IMR-90 (cell line): Measurements from ENCODE around the gene NKAPL. TPM values are rescaled to one million over a fixed set of nuclear protein-coding genes. Genes with fewer than 3 reads are reported as not detected.

Experiments
- ATAC-seq: fragments of 200-7000 bp; cut with Tn5 transposase; 2 replicates; pipeline ENCODE4 v1.9.1; 2020; ENCODE audit warnings: low read depth, mild to moderate bottlenecking, moderate library complexity
- BruUV-seq: library from RNA; stranded (reverse); fragments of 400-500 nt; replicated peaks from 2 replicates; lab custom pipeline; 2021; lab: Mats Ljungman, UMichigan
- CTCF ChIA-PET: fragments of 300-600 bp; formaldehyde crosslinking; extraction: SDS; loops from one replicate; lab custom pipeline; 2021; ENCODE audit warnings: antibody characterized with exemption; lab: Yijun Ruan, JAX
- POLR2A ChIA-PET: fragments of 300-600 bp; sonication (Branson Sonifier 250); formaldehyde crosslinking; loops from one replicate; lab custom pipeline; 2022; ENCODE audit warnings: antibody characterized with exemption; ENCODE audit not compliant: unreplicated experiment; lab: Charles Lee
- DNase-seq: peaks from one replicate; pipeline ENCODE4 v3.0.0; 2013
- H2AFZ ChIP-seq: replicated peaks from 2 replicates; pipeline ENCODE3; 2013; ENCODE audit warnings: low read length, mild to moderate bottlenecking; ENCODE audit not compliant: poor library complexity
- H2AK5ac ChIP-seq: 2 replicates; pipeline ENCODE4 v1.6.1; 2013; ENCODE audit warnings: low read depth, low read length, inconsistent platforms
- H2AK9ac ChIP-seq: replicated peaks from 2 replicates; pipeline ENCODE3; 2013; ENCODE audit warnings: mild to moderate bottlenecking, low read depth, low read length, moderate library complexity; ENCODE audit not compliant: poor library complexity
- H2BK120ac ChIP-seq: 2 replicates; pipeline ENCODE4 v1.6.1; 2013; ENCODE audit warnings: low read depth, low read length, inconsistent platforms
- H2BK15ac ChIP-seq: 3 replicates; pipeline ENCODE4 v1.6.1; 2013; ENCODE audit warnings: low read depth, low read length, inconsistent platforms
- H2BK20ac ChIP-seq: 2 replicates; pipeline ENCODE4 v1.6.1; 2013; ENCODE audit warnings: low read depth, mild to moderate bottlenecking, inconsistent platforms, low read length, moderate library complexity
- H2BK5ac ChIP-seq: 2 replicates; pipeline ENCODE4 v1.6.1; 2013; ENCODE audit warnings: mild to moderate bottlenecking, low read depth, low read length, inconsistent platforms; ENCODE audit not compliant: poor library complexity, severe bottlenecking
- H3K14ac ChIP-seq: replicated peaks from 2 replicates; pipeline ENCODE4 v1.6.1; 2013; ENCODE audit warnings: low read depth, low read length, inconsistent platforms
- H3K18ac ChIP-seq: 2 replicates; pipeline ENCODE4 v1.6.1; 2013; ENCODE audit warnings: low read depth, low read length, control low read depth
- H3K23ac ChIP-seq: 2 replicates; pipeline ENCODE4 v1.6.1; 2013; ENCODE audit warnings: low read depth, low read length, inconsistent platforms
- H3K27ac ChIP-seq: 2 replicates; pipeline ENCODE4 v1.5.1; 2013; ENCODE audit warnings: mild to moderate bottlenecking, control low read depth, low read length; ENCODE audit not compliant: insufficient read depth
- H3K27me3 ChIP-seq: 2 replicates; pipeline ENCODE4 v1.6.1; 2013; ENCODE audit warnings: low read length; ENCODE audit not compliant: control insufficient read depth, insufficient read depth
- H3K36me3 ChIP-seq: 2 replicates; pipeline ENCODE4 v1.6.1; 2013; ENCODE audit warnings: low read length, mixed read lengths; ENCODE audit not compliant: control insufficient read depth, insufficient read depth
- H3K4ac ChIP-seq: 2 replicates; pipeline ENCODE4 v1.6.1; 2013; ENCODE audit warnings: low read depth, low read length, inconsistent platforms
- H3K4me1 ChIP-seq: 2 replicates; pipeline ENCODE4 v1.6.1; 2013; ENCODE audit warnings: low read length, mixed read lengths; ENCODE audit not compliant: control insufficient read depth, insufficient read depth
- H3K4me2 ChIP-seq: 2 replicates; pipeline ENCODE4 v1.6.1; 2013; ENCODE audit warnings: low read depth, mild to moderate bottlenecking, control low read depth, low read length, moderate library complexity
- H3K4me3 ChIP-seq: 2 replicates; pipeline ENCODE4 v1.5.1; 2013; ENCODE audit warnings: low read depth, mild to moderate bottlenecking, control low read depth, low read length, moderate library complexity; ENCODE audit not compliant: insufficient read depth
- H3K56ac ChIP-seq: 2 replicates; pipeline ENCODE4 v1.6.1; 2013; ENCODE audit warnings: low read length, inconsistent platforms; ENCODE audit not compliant: insufficient read depth; ENCODE audit errors: extremely low read depth
- H3K79me1 ChIP-seq, 2 experiments: 2 replicates each; pipeline ENCODE4 v1.6.1; 2013; ENCODE audit warnings: low read length in 2 of 2, inconsistent platforms in 1 of 2, low read depth in 1 of 2
- H3K9ac ChIP-seq: 2 replicates; pipeline ENCODE4 v1.6.1; 2013; ENCODE audit warnings: low read depth, low read length, control low read depth
- H3K9me1 ChIP-seq: 2 replicates; pipeline ENCODE4 v1.6.1; 2013; ENCODE audit warnings: low read length, inconsistent platforms; ENCODE audit not compliant: insufficient read depth
- H3K9me3 ChIP-seq: 2 replicates; pipeline ENCODE4 v1.6.1; 2013; ENCODE audit warnings: low read length; ENCODE audit not compliant: control insufficient read depth, insufficient read depth
- H4K20me1 ChIP-seq: 2 replicates; pipeline ENCODE4 v1.6.1; 2013; ENCODE audit warnings: low read length, inconsistent platforms; ENCODE audit not compliant: insufficient read depth
- H4K5ac ChIP-seq: 2 replicates; pipeline ENCODE4 v1.6.1; 2013; ENCODE audit warnings: mild to moderate bottlenecking, low read depth, low read length, control low read depth
- H4K8ac ChIP-seq, 2 experiments: 2 replicates each; pipeline ENCODE4 v1.6.1; 2013; ENCODE audit warnings: low read depth in 2 of 2, low read length in 2 of 2, control low read depth in 1 of 2, inconsistent platforms in 1 of 2
- H4K91ac ChIP-seq: 2 replicates; pipeline ENCODE4 v1.6.1; 2013; ENCODE audit warnings: low read depth, low read length, inconsistent platforms; ENCODE audit not compliant: insufficient read depth
- BHLHE40 ChIP-seq: fragments of 150-350 bp; IDR thresholded peaks from 2 replicates; pipeline ENCODE4 v1.6.1; 2016; ENCODE audit warnings: mild to moderate bottlenecking, low read depth, low read length
- CEBPB ChIP-seq: IDR thresholded peaks from 2 replicates; pipeline ENCODE4 v1.6.1; 2012; ENCODE audit warnings: low read depth, low read length, improper control_type of control experiment
- CHD1 ChIP-seq: IDR thresholded peaks from 2 replicates; pipeline ENCODE4 v1.6.1; 2012; ENCODE audit warnings: low read depth, low read length, improper control_type of control experiment
- FOS ChIP-seq: fragments of 150-350 bp; IDR thresholded peaks from 2 replicates; pipeline ENCODE4 v1.6.1; 2016; ENCODE audit warnings: low read depth, low read length
- MAFK ChIP-seq: IDR thresholded peaks from 2 replicates; pipeline ENCODE4 v1.6.1; 2012; ENCODE audit warnings: low read depth, low read length, improper control_type of control experiment
- MAZ ChIP-seq: IDR thresholded peaks from 2 replicates; pipeline ENCODE4 v1.6.1; 2012; ENCODE audit warnings: low read depth, mild to moderate bottlenecking, low read length, improper control_type of control experiment, moderate library complexity, borderline replicate concordance
- MXI1 ChIP-seq: IDR thresholded peaks from 2 replicates; pipeline ENCODE4 v1.6.1; 2012; ENCODE audit warnings: low read depth, mild to moderate bottlenecking, low read length, moderate library complexity, borderline replicate concordance
- NFE2L2 ChIP-seq: fragments of 150-350 bp; IDR thresholded peaks from 2 replicates; pipeline ENCODE4 v1.6.1; 2016; ENCODE audit warnings: low read depth, mild to moderate bottlenecking, low read length
- POLR2A ChIP-seq: IDR thresholded peaks from 2 replicates; pipeline ENCODE4 v1.6.1; 2012; ENCODE audit warnings: mild to moderate bottlenecking, low read depth, low read length
- RAD21 ChIP-seq: IDR thresholded peaks from 2 replicates; pipeline ENCODE4 v1.6.1; 2012; ENCODE audit warnings: low read length, improper control_type of control experiment
- RCOR1 ChIP-seq: IDR thresholded peaks from 2 replicates; pipeline ENCODE4 v1.6.1; 2012; ENCODE audit warnings: mild to moderate bottlenecking, low read length, improper control_type of control experiment; ENCODE audit not compliant: insufficient replicate concordance
- RFX5 ChIP-seq: IDR thresholded peaks from 2 replicates; pipeline ENCODE4 v1.8.0; 2012; ENCODE audit warnings: low read depth, mild to moderate bottlenecking, low read length, moderate library complexity
- SMC3 ChIP-seq: fragments of 150-350 bp; IDR thresholded peaks from 2 replicates; pipeline ENCODE4 v1.6.1; 2016; ENCODE audit warnings: low read depth, mild to moderate bottlenecking, antibody characterized with exemption, low read length, moderate library complexity
- WGBS, 2 experiments: methylation state at CpG; one replicate each; pipeline versions ENCODE4 v1.1.5 to v1.1.7; 2013; ENCODE audit warnings: missing lambda C conversion rate in 2 of 2; ENCODE audit not compliant: insufficient read length in 1 of 2; ENCODE audit errors: extremely low coverage in 2 of 2; 5-methylcytosine and 5-hydroxymethylcytosine counted together
- dilution Hi-C: fragments of 300-500 bp; cut with HindIII; formaldehyde crosslinking; loops from one replicate; pipeline ENCODE4 v1.14.3; 2018; ENCODE audit warnings: low sequenced_read_pairs; ENCODE audit not compliant: unreplicated experiment
- in situ Hi-C: fragments of 300-500 bp; cut with MboI; formaldehyde crosslinking; loops from 3 replicates; pipeline ENCODE4 v1.14.3; 2019; ENCODE audit warnings: low sequenced_read_pairs, inconsistent platforms, mixed read lengths
- intact Hi-C: fragments of 100-400 bp; cut with micrococcal nuclease; formaldehyde crosslinking; loops from 2 replicates; pipeline ENCODE4 v1.10.0; 2022
- polyA plus RNA-seq, 3 experiments: library from polyadenylated mRNA; depleted of rRNA; stranded (reverse); fragments of >200 nt; gene quantifications; 2 replicates each; pipeline ENCODE4 v1.2.3, GENCODE V29; 2012; ENCODE audit warnings: low replicate concordance in 1 of 3
- total RNA-seq: library from RNA; depleted of rRNA; stranded (reverse); fragments of >200 nt; gene quantifications from 2 replicates; pipeline ENCODE4 v1.2.3, GENCODE V29; 2012
- TF ChIP-seq, protein P1 (sequence below): conservative IDR thresholded peaks from 2 replicates; pipeline ENCODE4 v1.5.1; 2012; ENCODE audit warnings: mild to moderate bottlenecking, low read depth, low read length, improper control_type of control experiment
- TF ChIP-seq, protein P2 (sequence below): fragments of 150-350 bp; IDR thresholded peaks from 2 replicates; pipeline ENCODE4 v1.6.1; 2017; ENCODE audit warnings: mild to moderate bottlenecking, antibody characterized with exemption, low read length, low read depth
- TF ChIP-seq, protein P3 (sequence below): fragments of 150-350 bp; IDR thresholded peaks from 2 replicates; pipeline ENCODE4 v1.6.1; 2016; ENCODE audit warnings: low read depth, mild to moderate bottlenecking, low read length, moderate library complexity, borderline replicate concordance

The NKAPL gene
- total and polyA plus RNA-seq, 2 of the 4 experiments (the other 2 are of a cell fraction): 0.51 to 0.54 TPM

DNA sequence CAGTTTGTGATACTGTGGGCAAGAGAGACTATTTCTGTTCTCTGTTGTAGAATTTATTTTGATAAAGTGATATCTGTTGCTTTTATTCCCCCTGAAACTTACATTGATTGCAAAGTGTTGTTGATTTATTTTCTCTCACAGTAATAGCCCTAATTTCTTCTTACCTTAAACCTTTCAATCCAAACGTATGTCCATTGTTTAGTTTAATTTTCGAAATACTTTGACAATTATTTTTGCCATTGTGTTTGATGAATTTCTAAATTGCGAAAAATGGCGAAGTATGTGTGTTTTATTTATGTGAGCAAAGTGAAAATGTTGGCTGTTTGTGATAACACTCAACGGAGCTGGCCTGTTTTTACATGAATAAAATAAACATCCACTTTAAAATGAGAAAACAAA is 7.5 kb downstream of the NKAPL start:
- in situ Hi-C loops: no loop called here
- peak overlapping the region; percentile 92 for H2AFZ ChIP-seq

More for the DNA sequence above, 7.5 kb downstream of the NKAPL start:
- Histone ChIP-seq H3K27me3 (no peaks in the 10 kb centered on the region), H3K23ac (no peak overlapping the region), H3K79me1 (peaks cover 10 to 26% of the 10 kb centered on the region in 2 experiments), H3K4ac (peak overlapping the region; percentile 78), H4K5ac (peak overlapping the region; percentile 83), H4K91ac (peak overlapping the region; percentile 87), H3K56ac (peak overlapping the region; percentile 76), H2BK15ac (no peak overlapping the region), H2AK5ac (no peak overlapping the region), H3K9me1 (peaks cover 3% of the 10 kb centered on the region), H2BK120ac (peak overlapping the region; percentile 59; the same call in 1 of the 2 replicates), H2BK5ac (peak overlapping the region; percentile 85), H4K8ac (peak overlapping the region; percentile 60 to 85), H3K4me2 (peak overlapping the region; percentile 99), H3K9me3 (no peaks in the 10 kb centered on the region), H3K4me3 (peak overlapping the region; percentile 72), H2BK20ac (no peak overlapping the region), H3K14ac (peak overlapping the region; percentile 39; the same call in 1 of the 2 replicates), H4K20me1 (no peaks in the 10 kb centered on the region), H3K18ac (peak overlapping the region; percentile 80), H3K4me1 (no peaks in the 10 kb centered on the region), H3K9ac (peak overlapping the region; percentile 92), H2AK9ac (no peak overlapping the region), H3K36me3 (no peaks in the 10 kb centered on the region), H3K27ac (peak overlapping the region; percentile 95)
- CTCF ChIA-PET: interaction anchor here (1.1 to 1.8 kb wide), 2 partner anchors 89 to 136 kb away, joined by 3 to 11 read pairs; no protein-coding TSS in a partner anchor
- no CpG with 5 or more reads among the region's 5 CpGs for WGBS, 2 experiments
- BruUV-seq: no TSS peak
- DNase-seq: no peak
- intact Hi-C loops (loop anchor here (1.0 to 5.0 kb wide), 3 partner anchors 14 to 129 kb away; partner anchors contain the start of genes ZKSCAN4 and ZSCAN31), dilution Hi-C loops (no loop called here)
- ATAC-seq: no peak
- POLR2A ChIA-PET: interaction anchor here (0.9 to 1.5 kb wide), 3 partner anchors 14 to 130 kb away, joined by 3 to 6 read pairs (median 6); partner anchors contain the start of gene ZKSCAN4
- no peak for TF ChIP-seq NFE2L2
- TF ChIP-seq RCOR1: no peak
- TF ChIP-seq RAD21: no peak
- TF ChIP-seq BHLHE40: no peak
- TF ChIP-seq RFX5: no peak
- no peak for TF ChIP-seq POLR2A
- no peak for TF ChIP-seq MAFK
- TF ChIP-seq MXI1: no peak
- TF ChIP-seq CEBPB: no peak
- TF ChIP-seq SMC3: no peak
- TF ChIP-seq, protein P1, sequence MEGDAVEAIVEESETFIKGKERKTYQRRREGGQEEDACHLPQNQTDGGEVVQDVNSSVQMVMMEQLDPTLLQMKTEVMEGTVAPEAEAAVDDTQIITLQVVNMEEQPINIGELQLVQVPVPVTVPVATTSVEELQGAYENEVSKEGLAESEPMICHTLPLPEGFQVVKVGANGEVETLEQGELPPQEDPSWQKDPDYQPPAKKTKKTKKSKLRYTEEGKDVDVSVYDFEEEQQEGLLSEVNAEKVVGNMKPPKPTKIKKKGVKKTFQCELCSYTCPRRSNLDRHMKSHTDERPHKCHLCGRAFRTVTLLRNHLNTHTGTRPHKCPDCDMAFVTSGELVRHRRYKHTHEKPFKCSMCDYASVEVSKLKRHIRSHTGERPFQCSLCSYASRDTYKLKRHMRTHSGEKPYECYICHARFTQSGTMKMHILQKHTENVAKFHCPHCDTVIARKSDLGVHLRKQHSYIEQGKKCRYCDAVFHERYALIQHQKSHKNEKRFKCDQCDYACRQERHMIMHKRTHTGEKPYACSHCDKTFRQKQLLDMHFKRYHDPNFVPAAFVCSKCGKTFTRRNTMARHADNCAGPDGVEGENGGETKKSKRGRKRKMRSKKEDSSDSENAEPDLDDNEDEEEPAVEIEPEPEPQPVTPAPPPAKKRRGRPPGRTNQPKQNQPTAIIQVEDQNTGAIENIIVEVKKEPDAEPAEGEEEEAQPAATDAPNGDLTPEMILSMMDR: no peak
- no peak for TF ChIP-seq FOS
- TF ChIP-seq CHD1: no peak
- no peak for TF ChIP-seq MAZ
- TF ChIP-seq, protein P2, sequence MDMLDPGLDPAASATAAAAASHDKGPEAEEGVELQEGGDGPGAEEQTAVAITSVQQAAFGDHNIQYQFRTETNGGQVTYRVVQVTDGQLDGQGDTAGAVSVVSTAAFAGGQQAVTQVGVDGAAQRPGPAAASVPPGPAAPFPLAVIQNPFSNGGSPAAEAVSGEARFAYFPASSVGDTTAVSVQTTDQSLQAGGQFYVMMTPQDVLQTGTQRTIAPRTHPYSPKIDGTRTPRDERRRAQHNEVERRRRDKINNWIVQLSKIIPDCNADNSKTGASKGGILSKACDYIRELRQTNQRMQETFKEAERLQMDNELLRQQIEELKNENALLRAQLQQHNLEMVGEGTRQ: no peak
- TF ChIP-seq, protein P3, sequence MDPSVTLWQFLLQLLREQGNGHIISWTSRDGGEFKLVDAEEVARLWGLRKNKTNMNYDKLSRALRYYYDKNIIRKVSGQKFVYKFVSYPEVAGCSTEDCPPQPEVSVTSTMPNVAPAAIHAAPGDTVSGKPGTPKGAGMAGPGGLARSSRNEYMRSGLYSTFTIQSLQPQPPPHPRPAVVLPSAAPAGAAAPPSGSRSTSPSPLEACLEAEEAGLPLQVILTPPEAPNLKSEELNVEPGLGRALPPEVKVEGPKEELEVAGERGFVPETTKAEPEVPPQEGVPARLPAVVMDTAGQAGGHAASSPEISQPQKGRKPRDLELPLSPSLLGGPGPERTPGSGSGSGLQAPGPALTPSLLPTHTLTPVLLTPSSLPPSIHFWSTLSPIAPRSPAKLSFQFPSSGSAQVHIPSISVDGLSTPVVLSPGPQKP: no peak
